H54 (cell line): ENCODE results near the gene ETFB.

Experiments used
- DNase-seq: peaks from one replicate; pipeline ENCODE4 v3.0.0; 2011; ENCODE audit warnings: low spot score, mixed read lengths; ENCODE audit not compliant: insufficient read length
- FAIRE-seq: peaks from 3 replicates; lab custom pipeline; 2011; peaks lifted over from hg19 to GRCh38; lab: Jason Lieb, UNC
- POLR2A ChIP-seq: IDR thresholded peaks from 2 replicates; pipeline ENCODE4 v1.6.1; 2011; ENCODE audit warnings: low read depth, mild to moderate bottlenecking, low read length

The ETFB gene

DNA sequence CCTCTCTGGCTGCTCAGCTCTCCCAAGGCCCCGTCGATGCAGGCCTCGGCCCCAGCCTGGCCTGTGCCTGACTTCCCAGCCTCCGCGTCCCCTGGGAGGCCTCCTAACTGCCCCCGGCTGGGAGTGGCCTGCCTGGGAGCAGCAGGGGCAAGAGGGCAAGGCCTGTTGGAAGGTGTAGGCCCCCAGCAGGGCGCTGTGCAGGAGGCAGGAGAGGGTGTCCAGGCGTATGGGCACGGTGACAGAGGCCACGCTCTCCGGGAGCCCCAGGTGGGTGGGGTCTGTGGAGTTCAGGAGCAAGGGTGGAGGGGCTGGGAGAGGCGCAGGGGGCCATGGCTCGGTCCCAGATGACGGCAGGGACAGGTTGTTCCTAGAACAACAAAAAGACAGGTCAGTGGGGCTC lies 23.0 kb upstream of the ETFB start:
- no peak for FAIRE-seq
- no peak for DNase-seq
- no peak for TF ChIP-seq POLR2A

DNA sequence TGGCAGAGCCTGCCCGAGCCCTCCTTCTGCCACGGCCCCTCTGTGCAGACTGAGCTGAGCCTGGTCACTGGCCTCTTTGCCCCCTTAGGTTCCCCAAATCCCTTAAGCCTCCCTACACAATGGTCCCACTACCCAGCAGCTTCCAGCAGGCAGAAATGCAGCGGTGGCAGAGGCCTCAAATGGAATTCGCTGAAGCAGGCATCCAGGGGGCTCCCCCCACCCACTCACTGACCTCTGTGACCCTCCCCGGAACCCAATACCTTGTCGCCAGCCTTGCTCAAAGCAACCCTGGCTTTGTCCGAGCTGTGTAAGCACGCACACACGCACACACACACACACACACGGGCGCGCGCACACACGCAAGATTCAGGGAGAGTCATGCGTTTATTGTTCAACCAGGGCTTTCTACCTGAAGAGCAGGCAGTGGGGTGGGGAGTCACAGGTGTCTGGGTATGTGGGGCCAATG lies 21.8 kb upstream of the ETFB start, which contains the start of gene LIM2:
LIM2 (minus strand) TSS at position 51 of the 466 bp plus-strand sequence. CDS start 531 bp downstream, outside the sequence.
- no peak for FAIRE-seq
- no peak for DNase-seq
- no peak for TF ChIP-seq POLR2A

DNA sequence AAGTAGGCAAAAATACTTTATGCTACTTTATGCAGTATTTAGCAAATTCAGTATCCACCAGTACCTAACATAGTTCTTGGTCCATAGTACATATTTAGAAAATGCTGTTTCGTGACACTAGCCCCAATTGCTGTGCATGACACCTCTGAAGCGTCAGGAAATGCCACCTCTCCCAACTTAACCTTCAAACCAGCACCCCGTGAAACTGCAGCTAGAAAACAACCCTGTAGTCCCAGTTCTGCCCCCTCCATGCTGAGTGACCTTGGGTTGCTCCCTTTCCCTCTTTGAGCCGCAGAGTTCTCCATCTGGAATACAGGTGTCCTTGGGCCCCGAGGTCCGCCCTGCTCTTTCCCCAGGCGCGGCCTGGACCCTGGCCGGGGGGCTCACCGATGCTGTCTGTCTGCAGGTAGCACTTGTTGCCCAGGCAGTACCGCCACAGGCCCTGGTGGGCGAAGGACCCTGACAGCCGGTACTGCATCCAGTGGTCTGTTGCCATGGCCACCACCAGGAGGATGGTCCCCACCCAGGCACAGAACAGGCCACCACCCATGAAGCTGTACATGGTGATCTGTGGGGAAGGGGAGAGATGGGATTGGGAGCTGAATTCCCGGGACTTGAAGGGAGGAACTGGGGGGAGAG lies 20.8 kb upstream of the ETFB start:
- FAIRE-seq (no peak), DNase-seq (no peak)
- TF ChIP-seq POLR2A: no peak

DNA sequence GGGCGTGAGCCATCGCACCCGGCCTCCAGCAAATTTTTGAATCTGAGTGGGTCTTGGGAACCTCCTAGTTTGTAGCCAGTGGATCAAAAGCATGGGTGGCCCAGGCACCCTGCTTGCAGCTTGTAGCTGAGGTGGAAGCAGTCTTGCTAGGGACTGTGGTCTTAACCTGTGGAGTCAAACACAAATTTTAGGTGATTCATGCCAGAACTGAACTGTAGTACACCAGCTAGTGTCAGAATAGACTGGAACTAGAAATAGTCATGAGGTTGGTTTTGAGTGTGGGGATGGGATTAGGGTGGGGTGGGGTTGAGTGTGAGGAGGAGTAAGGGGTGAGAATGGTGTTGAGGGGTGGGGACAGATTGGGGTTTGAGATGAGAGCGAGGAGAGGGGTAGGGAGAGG lies 15.8 kb upstream of the ETFB start:
- FAIRE-seq (no peak), DNase-seq (no peak)
- no peak for TF ChIP-seq POLR2A

DNA sequence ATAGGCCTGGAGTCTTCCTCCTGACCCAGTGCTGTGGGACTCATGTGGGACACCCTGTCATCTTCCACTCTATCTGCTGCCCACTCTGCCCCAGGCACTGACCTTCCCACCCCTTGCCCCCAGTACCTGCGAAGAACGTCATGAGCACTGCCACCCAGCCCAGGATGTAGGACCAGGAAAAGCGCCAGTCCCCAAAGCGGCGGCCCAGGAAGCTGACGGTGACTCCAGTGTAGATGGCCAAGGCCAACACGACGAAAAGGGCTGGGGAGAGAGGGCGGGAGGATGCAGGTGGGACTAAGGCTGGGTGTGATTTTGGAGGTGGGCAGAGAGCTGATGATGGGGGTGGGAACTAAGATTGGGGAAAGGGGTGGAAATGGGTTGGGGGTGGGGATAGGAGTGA lies 14.2 kb upstream of the ETFB start:
- DNase-seq: no peak
- FAIRE-seq: no peak

DNA sequence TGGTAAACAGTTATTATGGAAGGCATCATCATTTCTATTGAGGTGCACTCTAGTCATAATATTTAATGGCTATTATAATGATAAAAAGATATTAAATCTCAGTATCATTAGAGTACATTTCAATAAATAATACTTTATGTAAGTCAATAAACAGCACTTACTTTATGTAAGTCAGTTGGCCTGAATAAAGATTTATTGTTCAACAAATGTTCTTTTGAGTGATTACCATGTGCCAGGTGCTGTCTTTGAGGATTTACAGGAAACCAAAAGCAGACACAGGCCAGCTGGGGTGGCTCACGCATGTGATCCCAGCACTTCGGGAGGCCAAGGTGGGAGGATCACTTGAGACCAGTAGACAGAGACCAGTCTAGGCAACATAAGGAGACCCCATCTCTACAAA lies 11.2 kb upstream of the ETFB start:
- no peak for FAIRE-seq
- DNase-seq: no peak
- TF ChIP-seq POLR2A: no peak

More for the DNA sequence above, 14.2 kb upstream of the ETFB start:
- no peak for TF ChIP-seq POLR2A

DNA sequence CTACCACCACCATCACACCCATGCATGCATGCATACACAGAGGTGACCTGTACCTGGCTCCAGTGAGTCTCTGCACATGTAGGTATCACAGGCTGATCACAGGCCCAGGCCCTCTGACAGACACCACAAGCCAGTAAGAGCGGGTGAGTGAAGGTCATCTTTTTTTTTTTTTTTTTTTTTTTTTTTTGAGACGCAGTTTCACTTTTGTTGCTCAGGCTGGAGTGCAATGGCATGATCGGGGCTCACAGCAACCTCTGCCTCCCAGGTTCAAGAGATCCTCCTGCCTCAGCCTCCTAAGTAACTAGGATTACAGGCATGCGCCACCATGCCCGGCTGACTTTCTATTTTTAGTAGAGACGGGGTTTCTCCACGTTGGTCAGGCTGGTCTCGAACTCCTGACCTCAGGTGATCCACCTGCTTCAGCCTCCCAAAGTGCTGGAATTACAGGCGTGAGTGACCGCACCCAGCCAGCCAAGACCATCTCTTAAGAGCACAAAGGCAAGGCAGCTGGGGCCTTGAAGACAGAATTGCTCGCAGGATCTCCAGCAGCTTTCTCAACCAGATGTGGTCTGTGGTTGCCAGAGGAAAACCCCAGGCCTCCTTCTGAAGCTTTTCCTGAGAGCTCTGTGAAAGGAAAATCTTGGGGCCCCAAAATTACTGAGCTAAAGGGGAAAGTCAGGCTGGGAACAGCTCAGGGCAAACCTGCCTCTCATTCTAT lies 9.5 kb upstream of the ETFB start:
- DNase-seq (no peak), FAIRE-seq (no peak)
- TF ChIP-seq POLR2A: no peak

DNA sequence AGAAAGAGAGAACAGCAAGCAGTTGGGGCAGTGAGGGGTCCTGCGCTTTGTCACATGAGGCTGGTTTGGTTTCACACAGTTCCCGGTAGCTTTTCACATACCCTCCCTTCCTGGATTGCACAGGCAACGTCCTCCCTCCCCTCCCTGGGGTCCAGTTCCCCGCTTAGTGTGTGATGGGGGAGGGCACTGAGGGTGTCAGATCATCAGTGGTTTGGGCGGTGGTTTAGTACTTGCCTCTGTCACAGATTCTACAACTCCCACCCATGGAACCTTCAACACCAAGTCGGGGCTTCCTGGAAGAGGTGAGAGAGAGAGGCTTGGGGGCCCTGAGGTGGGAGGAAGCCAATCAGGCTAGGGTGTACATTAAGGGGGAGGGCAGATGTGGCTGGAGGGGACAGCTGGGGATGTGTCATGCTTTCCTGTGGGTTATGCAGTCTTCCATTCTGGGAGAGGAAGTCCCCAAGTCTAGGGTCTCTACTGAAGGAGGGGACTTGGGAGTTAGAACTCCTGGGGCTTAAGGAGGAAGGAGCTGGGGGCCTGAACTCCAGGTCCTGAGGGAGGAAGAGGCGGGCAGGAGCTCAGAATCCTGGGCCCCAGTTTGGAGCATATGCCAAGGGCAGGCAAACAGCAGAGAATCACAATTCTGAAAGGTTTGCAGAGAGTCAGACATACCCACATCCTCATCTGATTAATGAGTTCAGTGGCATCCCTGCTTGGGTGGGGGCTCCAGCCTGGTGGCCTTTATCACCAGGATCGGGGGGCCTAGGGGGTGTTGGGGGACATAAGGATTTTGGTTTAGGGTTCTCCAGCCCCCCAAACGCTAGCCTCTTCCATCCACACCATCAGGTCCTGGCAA lies 6.7 kb upstream of the ETFB start, which contains the start of gene NKG7:
NKG7 (minus strand) TSS at position 6 of the 856 bp plus-strand sequence. CDS start 119 bp downstream, outside the sequence.
- FAIRE-seq (no peak), DNase-seq (no peak)
- no peak for TF ChIP-seq POLR2A

DNA sequence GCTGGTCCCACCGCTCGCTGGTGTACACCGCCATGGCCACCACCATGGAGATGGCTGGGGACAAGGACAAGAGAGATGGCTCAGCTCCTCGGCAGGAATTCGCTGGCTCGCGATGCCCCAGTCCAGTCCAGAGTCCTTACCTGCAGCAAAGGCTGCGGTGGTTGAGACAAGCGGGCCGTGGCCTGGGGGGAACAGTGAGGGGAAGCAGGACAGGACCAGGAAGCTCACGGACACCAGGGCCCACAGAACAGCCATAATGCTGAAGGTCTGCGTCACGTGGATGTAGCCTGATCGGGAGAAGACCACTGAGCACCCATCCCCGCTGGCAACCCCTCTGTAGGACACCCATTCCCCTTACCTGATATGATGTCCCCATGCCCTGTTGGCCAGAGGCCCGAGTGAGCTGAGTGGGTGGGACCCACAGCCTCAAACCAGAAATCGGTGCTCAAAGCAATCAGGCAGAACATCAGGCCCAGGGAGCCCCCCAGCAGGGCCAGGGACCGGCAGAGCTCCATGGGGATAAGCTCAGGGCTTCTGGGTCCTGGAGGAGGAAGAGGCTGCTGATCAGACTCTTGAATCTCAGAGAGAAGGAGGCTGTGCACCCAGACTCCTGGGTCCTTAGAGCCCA lies 5.9 kb upstream of the ETFB start:
- no peak for FAIRE-seq
- TF ChIP-seq POLR2A: no peak
- no peak for DNase-seq

DNA sequence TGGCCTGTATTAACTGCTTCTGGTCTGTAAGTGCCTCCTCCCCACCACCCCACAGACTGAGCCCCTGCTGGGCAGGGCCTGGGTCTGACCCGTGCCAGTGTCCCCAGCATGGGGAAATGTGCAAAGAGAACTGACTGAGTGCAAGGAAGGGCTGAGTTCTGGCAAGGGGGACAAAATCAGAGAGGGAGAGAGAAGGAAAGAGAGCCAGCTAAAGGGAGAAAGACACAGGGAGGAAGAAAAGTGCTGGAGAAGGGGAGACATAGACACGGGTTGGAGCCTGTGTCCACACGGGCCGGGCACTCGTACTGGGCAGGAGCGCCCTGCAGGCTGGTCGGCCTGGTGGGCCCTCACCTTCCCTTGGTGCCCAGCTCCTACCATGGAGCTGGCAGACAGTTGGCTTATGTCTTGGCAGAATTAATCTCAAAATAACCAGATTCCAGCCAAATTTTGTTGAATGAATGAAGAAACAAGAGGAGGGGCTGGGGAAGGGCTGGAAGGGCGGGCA lies 5.0 kb upstream of the ETFB start:
- DNase-seq (no peak), FAIRE-seq (no peak)
- no peak for TF ChIP-seq POLR2A

DNA sequence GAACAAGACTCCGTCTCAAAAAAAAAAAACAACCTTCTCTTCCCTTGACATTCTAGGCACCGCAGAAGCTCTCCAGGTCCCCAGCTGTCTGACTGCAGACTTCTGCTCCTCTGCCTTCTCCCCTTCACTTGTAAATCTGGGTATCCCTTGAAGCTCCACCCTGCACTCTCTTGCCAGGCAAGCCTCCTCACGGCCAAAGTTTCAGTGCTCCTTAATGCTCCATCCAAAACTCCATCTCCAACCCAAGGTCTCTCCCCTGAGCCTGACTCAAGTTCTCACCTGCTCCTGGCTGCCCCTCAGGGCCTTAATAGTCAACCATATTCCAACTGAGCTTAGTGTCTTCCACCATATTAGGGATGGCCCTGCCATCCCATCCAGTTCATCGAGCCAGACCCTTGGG lies 4.0 kb upstream of the ETFB start:
- DNase-seq: no peak
- no peak for FAIRE-seq
- no peak for TF ChIP-seq POLR2A

DNA sequence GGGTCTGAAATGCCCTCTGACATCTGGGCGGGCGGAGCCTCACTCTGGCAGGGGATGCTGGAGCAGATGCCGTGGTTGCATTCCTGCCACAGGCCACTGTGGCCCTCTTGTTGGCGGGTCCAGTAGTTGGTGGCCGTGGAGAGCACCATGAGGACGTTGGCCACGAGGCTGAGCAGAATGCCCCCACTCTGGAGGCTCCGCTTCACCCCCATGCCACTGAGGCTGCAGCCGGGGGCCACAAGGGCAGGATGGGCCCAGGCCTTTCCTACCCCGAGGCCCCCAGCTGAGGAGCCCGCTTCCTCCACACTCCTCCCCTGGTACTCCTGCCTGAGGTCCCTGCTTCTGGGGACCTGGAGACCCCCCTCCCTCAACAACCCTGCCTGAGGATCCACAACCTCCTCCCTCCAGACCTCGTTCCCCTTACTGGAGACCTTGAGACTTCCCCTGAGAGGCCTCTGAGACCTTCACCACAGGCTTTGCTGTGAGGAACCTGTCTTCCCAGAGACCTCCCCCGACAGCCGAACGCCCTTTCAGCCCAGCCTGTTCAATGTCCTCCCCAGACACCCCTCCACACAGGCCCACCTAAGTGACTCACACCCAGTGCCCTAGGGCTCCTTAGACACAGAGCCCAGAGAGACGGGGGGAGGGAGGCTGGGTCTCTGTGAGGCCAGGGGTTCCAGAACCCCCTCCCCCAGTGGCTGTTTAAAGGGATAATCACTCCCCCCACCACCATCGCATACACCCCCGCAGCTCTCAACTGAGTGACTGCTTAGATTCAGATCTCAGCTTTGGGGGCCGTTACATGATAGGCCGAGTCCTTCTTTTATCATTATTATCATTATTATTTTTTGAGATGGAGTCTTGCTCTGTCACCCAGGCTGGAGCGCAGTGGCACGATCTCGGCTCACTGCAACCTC lies 2.4 kb upstream of the ETFB start, which contains the start of gene CLDND2:
CLDND2 (minus strand) TSS at position 638 of the 917 bp plus-strand sequence; CDS start at position 212, 426 bp downstream.
- no peak for TF ChIP-seq POLR2A
- DNase-seq (no peak), FAIRE-seq (no peak)
